ENCODE measurements around the gene ZNF778.
"Not testable (repeated sequence)": the region's sequence is repeated elsewhere in the genome, so short reads cannot be mapped to it uniquely, and the experiment has no call there.

Gene ZNF778

GRCh38 chr16:89210904-89211515 lies 6.5 kb upstream of the ZNF778 start:
- DNase-seq (ENCODE audit: extremely low read depth in 1 of 2, low read depth in 1 of 2): no peak

- peak; percentile 64 to 73 for DNase-seq (ENCODE audit: extremely low read depth in 1 of 2, low read depth in 1 of 2)
Measured at GRCh38 chr16:89216315-89217137, 977 bp upstream of the ZNF778 start.

GRCh38 chr16:89217138-89217387 lies 440 bp upstream of the ZNF778 start:
- no peak for DNase-seq (ENCODE audit: extremely low read depth in 1 of 2, low read depth in 1 of 2)

- no peak for DNase-seq (ENCODE audit: extremely low read depth in 1 of 2, low read depth in 1 of 2)
Measured at GRCh38 chr16:89219365-89219764, 1.9 kb downstream of the ZNF778 start.

- DNase-seq (ENCODE audit: extremely low read depth in 1 of 2, low read depth in 1 of 2): no peak
Measured at GRCh38 chr16:89221604-89222003, 4.1 kb downstream of the ZNF778 start.

GRCh38 chr16:89222931-89223330 lies 5.4 kb downstream of the ZNF778 start:
- DNase-seq (ENCODE audit: extremely low read depth in 1 of 2, low read depth in 1 of 2): no peak

GRCh38 chr16:89224665-89225064 lies 7.2 kb downstream of the ZNF778 start:
- DNase-seq (ENCODE audit: extremely low read depth in 1 of 2, low read depth in 1 of 2): no peak

- no peak for DNase-seq (ENCODE audit: extremely low read depth in 1 of 2, low read depth in 1 of 2)
Measured at GRCh38 chr16:89230255-89230654, 12.8 kb downstream of the ZNF778 start.

- no peak for DNase-seq (ENCODE audit: extremely low read depth in 1 of 2, low read depth in 1 of 2)
Measured at GRCh38 chr16:89232107-89232506, 14.6 kb downstream of the ZNF778 start.

GRCh38 chr16:89233678-89234490 lies 16.4 kb downstream of the ZNF778 start:
- no peak for DNase-seq (ENCODE audit: extremely low read depth in 1 of 2, low read depth in 1 of 2)

- DNase-seq (ENCODE audit: extremely low read depth in 1 of 2, low read depth in 1 of 2): no peak
Measured at GRCh38 chr16:89237733-89238132, 20.2 kb downstream of the ZNF778 start.

- DNase-seq (ENCODE audit: extremely low read depth in 1 of 2, low read depth in 1 of 2): peak; percentile 53 to 78
Measured at GRCh38 chr16:89241187-89242007, 23.9 kb downstream of the ZNF778 start.

- no peak for DNase-seq (ENCODE audit: extremely low read depth in 1 of 2, low read depth in 1 of 2)
Measured at GRCh38 chr16:89242795-89243200, 25.3 kb downstream of the ZNF778 start.

GRCh38 chr16:89243664-89244063 lies 26.2 kb downstream of the ZNF778 start:
- DNase-seq (ENCODE audit: extremely low read depth in 1 of 2, low read depth in 1 of 2): no peak

- not testable (repeated sequence) for DNase-seq (ENCODE audit: extremely low read depth in 1 of 2, low read depth in 1 of 2)
Measured at GRCh38 chr16:89244264-89244663, 26.8 kb downstream of the ZNF778 start.

GRCh38 chr16:89244754-89245153 lies 27.3 kb downstream of the ZNF778 start:
- no peak for DNase-seq (ENCODE audit: extremely low read depth in 1 of 2, low read depth in 1 of 2)

GRCh38 chr16:89246383-89246902 lies 28.9 kb downstream of the ZNF778 start:
- DNase-seq (ENCODE audit: extremely low read depth in 1 of 2, low read depth in 1 of 2): no peak

- DNase-seq (ENCODE audit: extremely low read depth in 1 of 2, low read depth in 1 of 2): peak; percentile 92 to 98
Measured at GRCh38 chr16:89246903-89247733, 29.6 kb downstream of the ZNF778 start.

GRCh38 chr16:89247734-89248075 lies 30.2 kb downstream of the ZNF778 start:
- peak in 1 of 2 donors; percentile 21 for DNase-seq (ENCODE audit: extremely low read depth in 1 of 2, low read depth in 1 of 2)
